SU-DHL-6 (cell line): ENCODE data around the gene HSBP1.

Source experiments
- CTCF ChIP-seq: fragments of 200-600 bp; sonication (generic); IDR thresholded peaks from one replicate; pipeline ENCODE4 v1.5.1; 2017; ENCODE audit warnings: antibody characterized with exemption, mild to moderate bottlenecking, low read length, moderate library complexity; ENCODE audit not compliant: insufficient read depth, poor library complexity, severe bottlenecking
- EZH2phosphoT487 ChIP-seq: fragments of 200-600 bp; sonication (generic), shearing (Covaris generic); conservative IDR thresholded peaks from 2 replicates; pipeline ENCODE4 v1.6.1; 2018; ENCODE audit warnings: mild to moderate bottlenecking, antibody characterized with exemption, low read length, moderate library complexity, mixed read lengths

GRCh38 chr16:83810901-83811300, 3.1 kb downstream of the HSBP1 start:
- no peak for TF ChIP-seq CTCF
- TF ChIP-seq EZH2phosphoT487: no peak
